HEK293 (cell line): ENCODE data around the gene NSUN6.

Experiments used
- CTCF ChIP-seq: fragments of 450-650 bp; formaldehyde crosslinking; IDR thresholded peaks from 2 replicates; pipeline ENCODE4 v1.5.1; 2016; ENCODE audit warnings: missing biosample characterization, missing genetic modification characterization
- KLF16 ChIP-seq: fragments of 450-650 bp; formaldehyde crosslinking; IDR thresholded peaks from 2 replicates; pipeline ENCODE4 v1.5.1; 2017; ENCODE audit warnings: missing biosample characterization, missing genetic modification characterization
- ZBTB8A ChIP-seq: fragments of 450-650 bp; formaldehyde crosslinking; IDR thresholded peaks from 2 replicates; pipeline ENCODE4 v1.5.1; 2016; ENCODE audit warnings: missing biosample characterization, missing genetic modification characterization
- ZNF10 ChIP-seq: fragments of 450-650 bp; formaldehyde crosslinking; IDR thresholded peaks from 2 replicates; pipeline ENCODE4 v1.5.1; 2017; ENCODE audit warnings: missing biosample characterization, missing genetic modification characterization
- ZNF18 ChIP-seq: fragments of 450-650 bp; formaldehyde crosslinking; IDR thresholded peaks from 2 replicates; pipeline ENCODE4 v1.5.1; 2016; ENCODE audit warnings: missing biosample characterization, missing genetic modification characterization
- ZNF311 ChIP-seq: fragments of 450-650 bp; formaldehyde crosslinking; IDR thresholded peaks from 2 replicates; pipeline ENCODE4 v1.5.1; 2017; ENCODE audit warnings: missing biosample characterization, missing genetic modification characterization, borderline replicate concordance
- ZNF701 ChIP-seq: fragments of 450-650 bp; formaldehyde crosslinking; IDR thresholded peaks from 2 replicates; pipeline ENCODE4 v1.5.1; 2016; ENCODE audit warnings: missing biosample characterization, missing genetic modification characterization
- ZNF768 ChIP-seq: fragments of 450-650 bp; formaldehyde crosslinking; IDR thresholded peaks from 2 replicates; pipeline ENCODE4 v1.5.1; 2018; ENCODE audit warnings: missing biosample characterization, mild to moderate bottlenecking, missing genetic modification characterization
- ZSCAN30 ChIP-seq: fragments of 450-650 bp; IDR thresholded peaks from 2 replicates; pipeline ENCODE4 v1.5.1; 2018; ENCODE audit warnings: missing biosample characterization, mild to moderate bottlenecking, missing genetic modification characterization, moderate library complexity

GRCh38 chr10:18549105-18549504 lies 102.3 kb downstream of the NSUN6 start:
- TF ChIP-seq ZNF10 (tag by site-specific recombination) (no peak), CTCF (tag by site-specific recombination) (no peak), ZNF311 (tag by site-specific recombination) (no peak), ZNF768 (no peak), ZNF18 (no peak), ZSCAN30 (no peak), KLF16 (tag by site-specific recombination) (no peak), ZNF701 (no peak), ZBTB8A (tag by site-specific recombination) (no peak)
